Activated CD4-positive, alpha-beta T cell treated with anti-CD3 and anti-CD28 coated beads, Interleukin-2, amount 10 ng/mL, durations not matched to agents 7 days and 5 days (primary cell): ENCODE data around the gene AFF2. TPM values are rescaled to one million over a fixed set of nuclear protein-coding genes. Genes with fewer than 3 reads are reported as not detected.

ENCODE experiments used
- CTCF ChIA-PET: fragments of 350-600 bp; sonication (Branson Sonifier 250); formaldehyde crosslinking; loops from one replicate; lab custom pipeline; 2021; ENCODE audit warnings: antibody characterized with exemption; lab: Charles Lee
- POLR2A ChIA-PET: fragments of 350-600 bp; sonication (Branson Sonifier 250); formaldehyde crosslinking; loops from one replicate; lab custom pipeline; 2021; ENCODE audit warnings: antibody characterized with exemption; lab: Charles Lee
- DNase-seq: peaks from one replicate; pipeline ENCODE4 v3.0.0-alpha.2; 2020
- H3K27ac Mint-ChIP-seq: one replicate; pipeline ENCODE4 v1.8.0; 2021; ENCODE audit warnings: mild to moderate bottlenecking, moderate library complexity, mixed read lengths
- H3K27me3 Mint-ChIP-seq: one replicate; pipeline ENCODE4 v1.8.0; 2021; ENCODE audit warnings: mixed read lengths
- H3K36me3 Mint-ChIP-seq: one replicate; pipeline ENCODE4 v1.8.0; 2021; ENCODE audit warnings: low read depth, mixed read lengths
- H3K4me1 Mint-ChIP-seq: one replicate; pipeline ENCODE4 v1.8.0; 2021; ENCODE audit warnings: mixed read lengths
- H3K4me3 Mint-ChIP-seq: one replicate; pipeline ENCODE4 v1.8.0; 2021; ENCODE audit warnings: mild to moderate bottlenecking, moderate library complexity, mixed read lengths
- H3K9me3 Mint-ChIP-seq: one replicate; pipeline ENCODE4 v1.8.0; 2021; ENCODE audit warnings: mixed read lengths
- total RNA-seq, 2 experiments: library from RNA; stranded (reverse); gene quantifications; one replicate each; pipeline ENCODE4 v1.2.3, GENCODE V29; 2021

Gene AFF2
- total RNA-seq, 2 experiments from 2014 or later, result 0.69 to 1.8 TPM

DNA sequence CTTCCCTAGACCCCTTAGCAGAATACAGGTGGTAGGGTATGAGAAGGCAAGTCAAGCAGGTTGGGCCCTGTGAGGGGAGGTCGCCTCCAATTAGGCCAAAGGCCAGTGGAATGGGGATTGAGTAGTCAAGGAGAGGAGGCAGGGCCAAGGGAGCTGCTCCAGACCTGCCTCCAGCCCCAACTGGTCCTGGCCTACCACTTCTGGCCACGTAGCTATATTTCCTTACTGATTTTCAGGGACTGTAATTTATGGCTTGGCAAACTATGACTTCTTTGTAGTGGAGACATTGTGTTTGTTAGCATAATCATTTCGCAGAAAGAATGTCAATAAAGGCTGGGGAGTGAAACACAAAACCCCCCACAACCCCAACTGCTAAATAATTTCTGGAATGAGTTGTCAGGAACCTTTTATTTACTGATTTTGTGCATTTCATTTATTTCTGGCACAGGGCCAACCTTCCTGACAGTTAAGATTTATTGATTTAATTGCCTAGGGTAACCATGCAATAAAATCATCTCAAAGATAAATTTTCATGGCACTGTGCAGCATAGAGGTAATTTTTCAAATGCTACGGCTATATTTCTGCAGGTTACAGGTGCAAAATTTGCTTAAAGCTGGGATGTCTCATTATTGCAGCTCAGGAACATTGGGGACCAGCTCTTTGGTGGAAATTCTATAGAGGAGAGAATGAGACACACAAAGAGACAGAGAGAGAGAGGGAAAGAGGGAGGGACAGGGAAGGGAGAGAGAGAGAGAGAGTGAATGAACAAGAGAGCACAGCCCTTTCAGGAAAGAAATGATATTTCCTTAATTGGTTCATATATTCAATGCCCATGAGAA, 509.8 kb downstream of the AFF2 start:
- H3K36me3 Mint-ChIP-seq, result no peaks in the 10 kb centered on the region
- POLR2A ChIA-PET, result no interaction called here
- H3K27ac Mint-ChIP-seq, result no peak overlapping the region
- DNase-seq, result no peak
- peaks cover 2% of the 10 kb centered on the region for H3K9me3 Mint-ChIP-seq
- H3K27me3 Mint-ChIP-seq, result no peaks in the 10 kb centered on the region
- no peaks in the 10 kb centered on the region for H3K4me1 Mint-ChIP-seq
- no peak overlapping the region for H3K4me3 Mint-ChIP-seq
- CTCF ChIA-PET, result no interaction called here

DNA sequence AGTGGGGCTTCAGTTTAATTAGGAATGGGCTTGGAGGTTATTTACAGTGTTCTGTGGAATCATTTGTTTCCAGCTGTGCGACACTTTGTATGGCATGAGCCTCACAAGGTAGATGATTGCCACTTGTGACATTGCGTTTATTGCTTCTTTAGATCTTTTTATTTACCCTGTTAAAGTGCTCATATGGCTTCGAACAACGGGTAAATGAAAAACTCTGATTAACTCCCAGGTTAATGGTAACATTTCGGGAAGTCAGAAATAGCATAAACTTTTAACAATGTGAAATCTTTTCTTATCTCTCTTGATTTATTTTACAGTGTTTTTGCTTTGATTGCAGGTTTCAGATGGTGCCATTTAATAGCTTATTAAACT, 510.4 kb downstream of the AFF2 start:
- Mint-ChIP-seq H3K27me3 (no peaks in the 10 kb centered on the region), H3K9me3 (peaks cover 2% of the 10 kb centered on the region), H3K27ac (no peak overlapping the region), H3K4me3 (no peak overlapping the region), H3K4me1 (no peaks in the 10 kb centered on the region), H3K36me3 (no peaks in the 10 kb centered on the region)
- POLR2A ChIA-PET, result no interaction called here
- no peak for DNase-seq
- CTCF ChIA-PET, result interaction anchor here (1.3 kb wide), 1 partner anchor 17 kb away, joined by 5 read pairs; no protein-coding TSS in a partner anchor

DNA sequence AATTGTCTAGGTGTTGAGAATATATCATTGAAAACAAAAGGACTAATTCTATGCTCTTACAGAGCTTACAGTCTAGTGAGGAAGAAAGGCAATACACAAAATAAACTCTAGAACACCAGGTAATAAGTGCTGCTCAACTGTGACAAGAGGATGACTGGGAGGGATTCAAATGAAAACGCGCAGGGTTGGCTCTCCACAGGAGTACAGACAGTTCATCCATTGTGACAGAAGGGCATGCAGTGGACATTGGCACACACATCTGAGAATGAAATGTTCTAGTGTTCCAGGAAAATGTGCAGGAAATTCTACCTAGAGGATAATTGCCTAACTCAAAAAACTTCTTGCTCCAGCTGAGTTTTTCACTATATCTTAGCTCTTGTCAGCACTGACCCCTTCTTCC, 512.7 kb downstream of the AFF2 start:
- Mint-ChIP-seq H3K4me3 (no peak overlapping the region), H3K4me1 (no peaks in the 10 kb centered on the region), H3K27ac (no peak overlapping the region), H3K27me3 (no peaks in the 10 kb centered on the region), H3K9me3 (peaks cover 2% of the 10 kb centered on the region), H3K36me3 (no peaks in the 10 kb centered on the region)
- ChIA-PET CTCF (no interaction called here), POLR2A (no interaction called here)
- DNase-seq, result no peak

GRCh38 chrX:149021159-149021558, 520.7 kb downstream of the AFF2 start:
- POLR2A ChIA-PET, result no interaction called here
- no peak overlapping the region for H3K27ac Mint-ChIP-seq

GRCh38 chrX:149022485-149022884, 522.1 kb downstream of the AFF2 start:
- CTCF ChIA-PET, result no interaction called here
- Mint-ChIP-seq H3K4me1 (no peaks in the 10 kb centered on the region), H3K27ac (no peak overlapping the region), H3K9me3 (peaks cover 9% of the 10 kb centered on the region), H3K36me3 (no peaks in the 10 kb centered on the region), H3K27me3 (no peaks in the 10 kb centered on the region), H3K4me3 (no peak overlapping the region)
- no peak for DNase-seq
- POLR2A ChIA-PET, result no interaction called here

More at GRCh38 chrX:149021159-149021558, 520.7 kb downstream of the AFF2 start:
- Mint-ChIP-seq H3K27me3 (no peaks in the 10 kb centered on the region), H3K9me3 (peaks cover 9% of the 10 kb centered on the region), H3K4me3 (no peak overlapping the region), H3K36me3 (no peaks in the 10 kb centered on the region), H3K4me1 (no peaks in the 10 kb centered on the region)
- CTCF ChIA-PET, result no interaction called here
- no peak for DNase-seq

- H3K36me3 Mint-ChIP-seq, result no peaks in the 10 kb centered on the region
- H3K27me3 Mint-ChIP-seq, result no peaks in the 10 kb centered on the region
- no peak for DNase-seq
- H3K4me1 Mint-ChIP-seq, result no peaks in the 10 kb centered on the region
- no peak overlapping the region for H3K27ac Mint-ChIP-seq
- POLR2A ChIA-PET, result no interaction called here
- CTCF ChIA-PET, result no interaction called here
- no peaks in the 10 kb centered on the region for H3K9me3 Mint-ChIP-seq
- no peak overlapping the region for H3K4me3 Mint-ChIP-seq
Measured at GRCh38 chrX:149032449-149032848, 532.0 kb downstream of the AFF2 start.

- Mint-ChIP-seq H3K36me3 (no peaks in the 10 kb centered on the region), H3K27me3 (no peaks in the 10 kb centered on the region), H3K4me3 (no peak overlapping the region), H3K27ac (no peak overlapping the region), H3K9me3 (no peaks in the 10 kb centered on the region), H3K4me1 (no peaks in the 10 kb centered on the region)
- ChIA-PET POLR2A (no interaction called here), CTCF (no interaction called here)
- DNase-seq, result no peak
Measured at GRCh38 chrX:149036086-149036485, 535.7 kb downstream of the AFF2 start.

DNA sequence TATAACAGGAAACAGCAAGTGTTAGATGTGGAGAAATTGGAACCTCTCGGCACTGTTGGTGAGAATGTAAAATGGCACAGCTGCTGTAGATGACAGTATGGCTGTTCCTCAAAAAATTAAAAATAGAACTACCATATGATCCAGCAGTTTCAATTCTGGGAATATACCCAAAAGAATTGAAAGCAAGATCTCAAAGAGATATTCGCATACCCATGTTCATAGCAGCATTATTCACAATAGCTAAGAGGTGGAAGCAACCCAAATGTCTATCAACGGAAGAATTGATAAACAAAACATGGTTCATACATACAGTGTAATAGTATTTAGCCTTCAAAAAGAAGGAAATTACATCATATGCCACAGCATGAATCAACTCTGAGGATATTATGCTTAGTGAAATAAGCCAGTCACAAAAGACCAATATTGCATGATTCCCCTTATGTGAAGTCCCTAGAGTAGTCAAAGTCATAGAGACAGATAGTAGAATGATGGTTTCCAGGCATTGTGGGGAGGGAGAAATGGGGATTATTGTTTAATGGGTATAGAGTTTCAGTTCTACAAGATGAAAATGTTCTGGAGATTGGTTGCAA, 537.0 kb downstream of the AFF2 start:
- Mint-ChIP-seq H3K36me3 (no peaks in the 10 kb centered on the region), H3K9me3 (no peaks in the 10 kb centered on the region), H3K4me3 (no peak overlapping the region), H3K27me3 (no peaks in the 10 kb centered on the region), H3K4me1 (no peaks in the 10 kb centered on the region), H3K27ac (no peak overlapping the region)
- DNase-seq, result no peak
- CTCF ChIA-PET, result no interaction called here
- POLR2A ChIA-PET, result no interaction called here

DNA sequence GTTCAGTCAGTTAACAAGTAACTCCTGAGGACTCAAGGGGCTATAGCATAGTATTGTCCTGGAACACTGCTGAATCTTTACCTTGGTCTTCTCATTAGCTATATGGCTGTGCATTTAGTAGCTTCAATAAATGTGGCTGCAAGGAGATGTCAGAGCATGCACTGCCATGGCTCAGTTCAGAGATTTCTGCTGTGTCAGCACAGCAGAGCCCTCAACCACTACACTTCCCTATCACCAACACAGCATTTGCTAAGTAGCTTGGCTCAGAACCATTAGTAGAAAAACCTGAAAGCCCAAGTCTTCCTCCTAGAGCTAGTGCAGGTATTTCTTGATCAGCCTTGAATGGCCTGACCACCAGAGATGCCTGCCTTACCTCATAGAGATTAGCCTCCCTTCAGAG, 538.6 kb downstream of the AFF2 start:
- Mint-ChIP-seq H3K36me3 (no peaks in the 10 kb centered on the region), H3K4me1 (no peaks in the 10 kb centered on the region), H3K27me3 (no peaks in the 10 kb centered on the region), H3K4me3 (no peak overlapping the region), H3K9me3 (no peaks in the 10 kb centered on the region), H3K27ac (no peak overlapping the region)
- DNase-seq, result no peak
- CTCF ChIA-PET, result no interaction called here
- POLR2A ChIA-PET, result no interaction called here

GRCh38 chrX:149040873-149041535, 540.6 kb downstream of the AFF2 start:
- CTCF ChIA-PET, result no interaction called here
- Mint-ChIP-seq H3K27me3 (no peaks in the 10 kb centered on the region), H3K36me3 (no peaks in the 10 kb centered on the region), H3K9me3 (no peaks in the 10 kb centered on the region), H3K4me3 (no peak overlapping the region), H3K4me1 (no peaks in the 10 kb centered on the region), H3K27ac (no peak overlapping the region)
- no peak for DNase-seq
- POLR2A ChIA-PET, result no interaction called here

- CTCF ChIA-PET, result no interaction called here
- no peaks in the 10 kb centered on the region for H3K36me3 Mint-ChIP-seq
- no peak overlapping the region for H3K27ac Mint-ChIP-seq
- no peak overlapping the region for H3K4me3 Mint-ChIP-seq
- POLR2A ChIA-PET, result no interaction called here
- DNase-seq, result no peak
- H3K4me1 Mint-ChIP-seq, result no peaks in the 10 kb centered on the region
- H3K9me3 Mint-ChIP-seq, result no peaks in the 10 kb centered on the region
- H3K27me3 Mint-ChIP-seq, result no peaks in the 10 kb centered on the region
Measured at GRCh38 chrX:149043401-149043800, 543.0 kb downstream of the AFF2 start.

DNA sequence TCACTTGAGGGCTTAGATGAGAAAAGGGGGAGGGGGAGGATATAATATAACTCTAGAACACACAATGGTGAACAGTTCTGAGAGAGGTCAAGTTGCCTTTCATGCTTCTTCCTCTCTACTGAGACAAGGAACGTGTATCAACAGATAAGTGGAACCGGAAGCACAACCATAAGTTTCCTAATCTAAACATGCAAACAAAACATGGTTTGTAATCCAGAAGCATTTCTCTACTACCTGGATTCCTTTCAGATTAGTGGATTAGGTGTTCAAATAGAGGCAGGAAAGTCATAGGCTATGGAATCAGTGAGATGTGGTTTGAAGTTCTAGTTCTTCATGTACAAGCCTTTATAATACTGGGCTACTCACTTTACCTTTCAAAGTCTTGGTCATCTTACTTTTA, 544.1 kb downstream of the AFF2 start:
- CTCF ChIA-PET, result no interaction called here
- Mint-ChIP-seq H3K27me3 (no peaks in the 10 kb centered on the region), H3K4me3 (no peak overlapping the region), H3K36me3 (no peaks in the 10 kb centered on the region), H3K27ac (no peak overlapping the region), H3K9me3 (no peaks in the 10 kb centered on the region), H3K4me1 (no peaks in the 10 kb centered on the region)
- no peak for DNase-seq
- POLR2A ChIA-PET, result no interaction called here

GRCh38 chrX:149045645-149046210, 545.3 kb downstream of the AFF2 start:
- H3K27me3 Mint-ChIP-seq, result no peaks in the 10 kb centered on the region
- POLR2A ChIA-PET, result no interaction called here
- no peaks in the 10 kb centered on the region for H3K9me3 Mint-ChIP-seq
- CTCF ChIA-PET, result no interaction called here
- no peak overlapping the region for H3K4me3 Mint-ChIP-seq
- no peaks in the 10 kb centered on the region for H3K36me3 Mint-ChIP-seq
- H3K27ac Mint-ChIP-seq, result no peak overlapping the region
- DNase-seq, result no peak
- H3K4me1 Mint-ChIP-seq, result no peaks in the 10 kb centered on the region
